Astrocyte (in vitro differentiated cells and primary cell): Measurements from ENCODE around the gene PHTF1.

Experiments used
- EZH2 ChIP-seq: IDR thresholded peaks from 2 replicates; pipeline ENCODE4 v1.6.1; 2012; ENCODE audit warnings: mild to moderate bottlenecking, low read length, inconsistent platforms; ENCODE audit not compliant: insufficient read depth
- TF ChIP-seq, protein P1 (sequence below): IDR thresholded peaks from 2 replicates; pipeline ENCODE4 v1.5.1; 2011; ENCODE audit warnings: low read depth, mild to moderate bottlenecking, inconsistent platforms, low read length, moderate library complexity; ENCODE audit not compliant: insufficient read depth

DNA sequence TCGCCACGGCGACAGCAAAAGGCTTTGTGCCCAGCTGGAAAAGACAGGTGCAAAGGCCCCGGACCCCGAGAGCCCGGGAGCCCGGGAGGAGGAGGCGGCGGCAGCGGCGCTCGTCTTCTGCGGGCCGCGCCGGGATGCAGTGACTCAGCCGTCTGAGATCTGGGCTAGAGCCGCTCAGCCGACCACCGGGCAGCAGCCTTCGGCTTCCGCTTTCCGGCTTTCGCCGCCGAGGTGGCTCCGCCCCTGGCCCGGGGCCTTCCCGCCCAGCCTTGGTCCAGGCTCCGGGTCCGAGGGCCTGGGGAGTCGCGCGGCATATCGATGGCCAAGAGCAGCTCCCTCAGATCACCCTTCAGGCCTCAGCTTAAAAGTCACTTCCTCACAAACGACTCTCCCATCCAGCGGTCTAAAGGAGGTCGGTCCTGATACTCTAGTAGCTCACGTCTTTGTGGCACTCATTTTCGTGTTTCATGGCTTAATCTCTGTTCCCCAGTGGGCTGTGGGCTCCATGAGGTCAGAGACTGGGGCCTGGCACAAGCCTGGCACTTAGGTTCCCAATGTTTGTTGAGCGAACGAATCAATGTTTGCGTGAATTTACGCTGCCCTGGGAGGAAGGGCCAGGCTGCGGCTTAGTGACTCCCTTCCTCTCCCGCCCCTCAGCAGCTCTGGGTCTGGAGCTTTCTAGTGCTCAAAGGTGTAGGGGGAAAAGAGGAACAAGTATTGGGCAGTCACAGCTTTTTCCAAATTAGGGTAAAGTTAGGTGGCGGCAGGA is at the start of gene PHTF1:
- no peak for TF ChIP-seq EZH2
- TF ChIP-seq, protein P1, sequence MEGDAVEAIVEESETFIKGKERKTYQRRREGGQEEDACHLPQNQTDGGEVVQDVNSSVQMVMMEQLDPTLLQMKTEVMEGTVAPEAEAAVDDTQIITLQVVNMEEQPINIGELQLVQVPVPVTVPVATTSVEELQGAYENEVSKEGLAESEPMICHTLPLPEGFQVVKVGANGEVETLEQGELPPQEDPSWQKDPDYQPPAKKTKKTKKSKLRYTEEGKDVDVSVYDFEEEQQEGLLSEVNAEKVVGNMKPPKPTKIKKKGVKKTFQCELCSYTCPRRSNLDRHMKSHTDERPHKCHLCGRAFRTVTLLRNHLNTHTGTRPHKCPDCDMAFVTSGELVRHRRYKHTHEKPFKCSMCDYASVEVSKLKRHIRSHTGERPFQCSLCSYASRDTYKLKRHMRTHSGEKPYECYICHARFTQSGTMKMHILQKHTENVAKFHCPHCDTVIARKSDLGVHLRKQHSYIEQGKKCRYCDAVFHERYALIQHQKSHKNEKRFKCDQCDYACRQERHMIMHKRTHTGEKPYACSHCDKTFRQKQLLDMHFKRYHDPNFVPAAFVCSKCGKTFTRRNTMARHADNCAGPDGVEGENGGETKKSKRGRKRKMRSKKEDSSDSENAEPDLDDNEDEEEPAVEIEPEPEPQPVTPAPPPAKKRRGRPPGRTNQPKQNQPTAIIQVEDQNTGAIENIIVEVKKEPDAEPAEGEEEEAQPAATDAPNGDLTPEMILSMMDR, result no peak
